Islet of Langerhans (tissue), 1 donor: ENCODE measurements around the gene SCGB1C2.
"Not testable (repeated sequence)": the region's sequence is repeated elsewhere in the genome, so short reads cannot be mapped to it uniquely, and the experiment has no call there.

Experiments
- FAIRE-seq: peaks from one replicate; lab custom pipeline; 2011; peaks lifted over from hg19 to GRCh38; lab: Jason Lieb, UNC

SCGB1C2 gene

DNA sequence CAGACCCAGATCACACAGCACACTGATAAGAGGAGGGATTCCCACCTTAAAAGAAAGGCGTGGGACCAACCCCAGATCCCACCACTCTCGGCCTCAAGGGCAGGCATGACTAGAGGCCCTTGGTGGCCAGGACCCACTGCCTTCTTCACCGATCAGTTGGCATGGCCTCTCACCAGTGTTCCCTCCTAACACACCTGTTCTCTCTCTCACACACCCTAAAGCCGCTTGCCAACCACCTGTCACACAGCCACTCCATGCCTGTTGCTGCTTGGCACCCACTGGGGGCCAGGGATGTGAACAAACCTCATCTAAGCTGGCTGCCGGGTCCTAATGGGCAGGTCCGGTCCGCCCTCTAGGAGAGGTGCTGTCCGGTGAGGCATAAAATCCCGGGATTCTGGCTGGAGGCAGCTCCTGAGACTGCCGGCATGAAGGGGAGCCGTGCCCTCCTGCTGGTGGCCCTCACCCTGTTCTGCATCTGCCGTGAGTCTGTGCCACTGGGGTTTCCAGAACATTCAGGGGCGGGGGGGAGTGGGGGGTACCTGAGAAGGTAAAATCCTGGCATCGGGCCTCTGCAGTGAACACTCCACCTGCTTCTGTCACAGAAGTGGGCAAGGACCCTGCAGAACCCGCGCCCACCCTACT lies at the start of gene SCGB1C2:
Gene SCGB1C2 (plus strand): TSS at position 404 of the 642 bp plus-strand sequence. CDS start 22 bp downstream, at position 426.
- FAIRE-seq, result not testable (repeated sequence)

DNA sequence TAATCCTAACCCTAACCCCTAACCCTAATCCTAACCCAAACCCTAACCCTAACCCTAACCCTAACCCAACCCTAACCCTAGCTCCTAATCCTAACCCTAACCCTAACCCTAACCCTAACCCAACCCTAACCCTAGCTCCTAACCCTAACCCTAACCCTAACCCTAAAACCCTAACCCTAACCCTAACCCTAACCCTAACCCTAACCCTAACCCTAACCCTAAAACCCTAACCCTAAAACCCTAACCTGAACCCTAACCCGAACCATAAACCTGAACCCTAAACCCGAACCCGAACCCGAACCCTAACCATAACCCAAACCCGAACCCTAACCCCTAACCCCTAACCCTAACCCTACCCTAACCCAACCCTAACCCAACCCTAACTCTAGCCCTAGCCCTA lies 24.3 kb upstream of the SCGB1C2 start:
- FAIRE-seq, result not testable (repeated sequence)

DNA sequence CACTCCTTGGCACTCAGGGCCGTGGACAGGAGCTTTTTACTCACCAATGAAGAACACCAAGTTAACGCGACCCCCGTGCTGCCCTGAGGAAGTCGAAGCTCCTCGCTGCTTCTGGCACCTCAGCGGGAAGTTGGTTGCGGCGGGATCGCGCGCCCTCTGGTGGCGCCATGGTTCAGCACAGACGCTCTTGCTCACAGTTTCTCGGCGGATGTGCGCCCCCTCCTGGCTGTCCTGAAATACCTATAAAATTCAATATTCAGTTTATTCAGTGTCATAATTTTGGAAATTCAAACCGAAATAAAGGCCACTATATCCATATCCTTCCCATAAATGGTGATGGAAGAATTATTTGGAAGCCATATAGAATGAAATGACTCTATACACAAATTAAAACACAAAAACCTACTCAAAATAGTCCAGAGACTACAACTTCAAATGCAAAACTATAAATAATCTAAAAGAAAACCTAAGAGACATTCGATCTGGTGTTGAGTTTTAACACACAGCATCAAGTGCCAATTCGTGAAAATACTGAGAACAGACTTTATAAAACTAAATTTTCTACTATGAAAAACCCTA lies 18.9 kb upstream of the SCGB1C2 start:
- not testable (repeated sequence) for FAIRE-seq

- not testable (repeated sequence) for FAIRE-seq
Observed at GRCh38 chr17:133932-134331, 3.4 kb upstream of the SCGB1C2 start.

GRCh38 chr17:134332-134785 lies 3.0 kb upstream of the SCGB1C2 start:
- not testable (repeated sequence) for FAIRE-seq

DNA sequence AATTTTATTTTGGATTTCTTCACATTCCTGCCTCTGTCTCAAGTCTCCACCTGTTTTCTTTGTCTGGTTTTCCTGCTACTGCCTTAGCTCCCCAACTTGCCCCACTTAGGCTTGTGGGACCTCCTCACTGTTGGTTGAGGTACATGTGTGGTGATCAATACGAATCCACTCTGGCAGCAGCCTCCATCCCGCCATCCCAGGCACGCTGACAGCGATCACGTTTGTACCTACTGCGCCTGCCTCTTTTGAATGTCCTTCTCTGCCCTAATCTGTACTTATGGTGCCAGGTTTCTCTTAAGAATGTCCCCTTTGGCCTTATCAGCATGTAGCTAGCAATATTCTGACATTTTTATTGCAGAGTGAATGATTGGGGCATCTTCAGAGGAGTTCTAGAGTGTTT lies 2.3 kb upstream of the SCGB1C2 start:
- not testable (repeated sequence) for FAIRE-seq

- not testable (repeated sequence) for FAIRE-seq
Observed at GRCh38 chr17:135895-136294, 1.5 kb upstream of the SCGB1C2 start.

DNA sequence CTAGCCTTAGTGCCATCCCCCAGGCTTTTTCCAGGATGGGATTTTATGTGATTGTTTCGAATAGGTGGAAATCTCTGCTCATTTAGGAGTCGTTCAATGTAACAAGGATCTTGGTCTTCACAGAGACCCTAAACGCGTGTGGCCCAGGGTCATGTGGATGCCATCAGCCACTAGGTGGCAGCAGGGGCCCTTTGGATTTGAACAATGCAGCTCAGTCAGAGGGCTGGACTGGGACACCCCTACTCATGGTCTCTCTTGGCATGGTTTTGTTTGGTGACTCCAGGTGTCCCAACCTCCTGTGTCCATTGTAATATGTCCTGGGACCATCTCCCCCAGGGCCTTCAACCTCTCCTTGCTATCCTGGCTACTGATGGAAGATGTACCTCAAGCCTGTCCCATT lies 838 bp upstream of the SCGB1C2 start:
- not testable (repeated sequence) for FAIRE-seq

- FAIRE-seq, result not testable (repeated sequence)
Observed at GRCh38 chr17:139401-140205, 2.2 kb downstream of the SCGB1C2 start.

DNA sequence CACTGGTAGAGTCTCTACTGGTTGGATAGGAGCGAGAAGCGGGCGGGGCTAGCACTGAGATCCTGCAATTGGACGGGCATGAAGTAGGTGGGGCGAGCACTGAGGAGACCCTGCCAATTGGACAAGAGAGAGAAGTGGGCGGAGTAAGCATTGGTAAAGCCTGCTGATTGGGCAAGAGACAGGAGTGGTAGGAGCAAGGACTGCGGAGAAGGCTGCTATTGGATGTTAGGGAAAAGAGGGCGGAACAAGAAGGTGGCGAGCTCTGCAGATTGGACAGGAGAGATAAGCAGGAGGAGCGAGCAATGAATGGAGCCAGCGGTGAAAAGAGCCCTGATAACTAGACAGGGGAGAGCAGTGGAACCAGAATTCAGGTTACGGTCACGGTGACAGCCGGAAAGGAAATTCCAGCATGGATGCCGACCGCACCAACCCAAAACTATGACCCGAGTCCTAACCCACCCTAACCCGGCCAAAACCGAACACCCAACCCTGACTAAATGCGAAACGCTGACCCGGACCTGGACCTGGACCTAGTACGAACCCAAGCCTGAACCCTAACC lies 4.8 kb downstream of the SCGB1C2 start:
- no peak for FAIRE-seq

GRCh38 chr17:142876-143784 lies 5.8 kb downstream of the SCGB1C2 start:
- FAIRE-seq, result no peak

GRCh38 chr17:143785-144281 lies 6.5 kb downstream of the SCGB1C2 start:
- no peak for FAIRE-seq

- FAIRE-seq, result no peak
Observed at GRCh38 chr17:144936-145670, 7.7 kb downstream of the SCGB1C2 start.

DNA sequence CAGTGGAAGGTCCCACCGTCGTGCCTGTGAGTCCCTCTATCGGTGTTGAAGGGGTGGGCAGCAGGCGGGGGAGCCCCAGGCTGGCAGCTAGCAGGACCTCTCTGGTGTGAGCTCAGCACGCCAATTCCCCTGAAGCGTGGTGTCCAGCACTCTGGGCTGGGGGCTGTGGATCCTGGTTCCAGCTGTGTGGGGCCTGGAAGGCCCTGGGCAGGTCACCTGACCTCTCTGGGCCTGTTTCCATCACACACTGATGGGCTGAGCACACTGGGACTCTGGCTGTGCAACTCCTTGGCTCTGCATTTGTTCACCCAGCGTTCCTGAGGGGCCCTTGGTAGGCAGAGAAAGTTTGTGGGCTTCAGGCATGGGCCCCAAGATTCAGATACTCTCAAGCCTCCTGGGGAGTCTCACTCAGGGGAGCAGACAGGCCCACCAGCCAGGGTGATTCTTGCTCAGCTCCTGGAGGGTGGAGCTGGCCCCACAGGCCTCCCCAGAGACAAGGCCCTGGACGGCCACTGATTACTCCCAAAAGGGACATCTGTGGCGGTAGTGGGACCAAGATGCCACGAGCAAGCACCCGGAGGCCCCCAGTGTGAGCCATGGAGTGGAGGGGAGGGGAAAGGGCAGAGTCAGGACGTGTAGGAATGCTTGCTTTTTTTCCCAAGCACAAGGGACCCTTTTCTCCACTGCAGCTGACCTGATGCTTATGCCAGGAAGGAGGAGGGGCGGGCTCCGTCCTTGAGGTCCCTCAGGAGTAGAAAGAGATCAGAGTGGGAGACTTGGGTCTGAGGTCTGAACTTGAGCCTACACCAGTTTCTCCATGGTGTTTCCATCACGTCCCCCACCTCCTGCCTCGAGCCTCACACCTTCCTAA lies 8.5 kb downstream of the SCGB1C2 start:
- FAIRE-seq, result no peak

- FAIRE-seq, result no peak
Observed at GRCh38 chr17:146546-146945, 9.2 kb downstream of the SCGB1C2 start.

DNA sequence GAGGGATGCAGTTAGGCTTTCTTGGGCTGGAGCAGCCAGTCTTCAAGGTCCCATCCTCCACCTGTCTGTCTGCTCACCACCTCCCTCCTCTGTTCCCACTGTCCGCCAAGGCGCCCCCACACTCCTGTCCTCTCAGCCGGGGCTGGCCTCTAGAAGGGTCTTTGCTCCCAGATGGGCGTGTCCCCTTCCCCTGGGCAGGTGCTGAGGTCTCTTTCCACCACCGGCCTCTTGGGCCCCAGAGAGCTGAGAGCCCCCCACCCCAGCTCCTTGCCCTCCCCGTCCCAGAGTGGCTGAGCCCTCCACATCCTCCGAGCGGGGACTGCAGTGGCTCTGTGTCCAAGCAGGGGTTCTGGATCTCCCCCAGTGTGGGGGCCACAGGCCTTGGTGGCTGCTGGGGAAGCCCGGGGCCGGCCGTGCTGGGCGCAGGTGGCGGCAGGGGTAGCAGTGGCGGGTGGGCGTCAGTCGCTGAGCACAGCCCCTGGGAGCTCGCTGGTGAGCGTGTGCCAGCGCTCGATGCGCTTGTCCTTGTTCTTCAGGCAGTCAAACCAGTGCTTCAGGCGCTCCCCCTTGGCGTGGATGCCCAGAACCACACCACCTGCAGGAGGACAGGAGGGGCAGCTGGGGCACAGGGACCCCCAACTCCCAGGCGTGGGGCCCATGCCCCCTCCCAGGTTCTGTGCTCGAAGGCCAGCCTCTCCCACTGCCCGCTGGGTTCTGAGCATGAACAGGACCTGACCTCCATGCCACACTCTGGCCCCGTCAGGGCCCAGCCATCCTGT lies 9.8 kb downstream of the SCGB1C2 start:
- no peak for FAIRE-seq

- no peak for FAIRE-seq
Observed at GRCh38 chr17:147796-148740, 10.7 kb downstream of the SCGB1C2 start.

- no peak for FAIRE-seq
Observed at GRCh38 chr17:148757-149156, 11.4 kb downstream of the SCGB1C2 start.
